HG03460 (cell line): Measurements from ENCODE around the gene ODAD4.
A peak's percentile ranks its signal among the peaks of the same experiment; 100 is the strongest.

Experiments
- ATAC-seq: cut with Tn5 transposase; IDR thresholded peaks from one replicate; pipeline ENCODE4 v1.9.1; 2021; ENCODE audit not compliant: unreplicated experiment

Gene ODAD4

GRCh38 chr17:41941168-41941567, 10.8 kb downstream of the ODAD4 start:
- no peak for ATAC-seq

DNA sequence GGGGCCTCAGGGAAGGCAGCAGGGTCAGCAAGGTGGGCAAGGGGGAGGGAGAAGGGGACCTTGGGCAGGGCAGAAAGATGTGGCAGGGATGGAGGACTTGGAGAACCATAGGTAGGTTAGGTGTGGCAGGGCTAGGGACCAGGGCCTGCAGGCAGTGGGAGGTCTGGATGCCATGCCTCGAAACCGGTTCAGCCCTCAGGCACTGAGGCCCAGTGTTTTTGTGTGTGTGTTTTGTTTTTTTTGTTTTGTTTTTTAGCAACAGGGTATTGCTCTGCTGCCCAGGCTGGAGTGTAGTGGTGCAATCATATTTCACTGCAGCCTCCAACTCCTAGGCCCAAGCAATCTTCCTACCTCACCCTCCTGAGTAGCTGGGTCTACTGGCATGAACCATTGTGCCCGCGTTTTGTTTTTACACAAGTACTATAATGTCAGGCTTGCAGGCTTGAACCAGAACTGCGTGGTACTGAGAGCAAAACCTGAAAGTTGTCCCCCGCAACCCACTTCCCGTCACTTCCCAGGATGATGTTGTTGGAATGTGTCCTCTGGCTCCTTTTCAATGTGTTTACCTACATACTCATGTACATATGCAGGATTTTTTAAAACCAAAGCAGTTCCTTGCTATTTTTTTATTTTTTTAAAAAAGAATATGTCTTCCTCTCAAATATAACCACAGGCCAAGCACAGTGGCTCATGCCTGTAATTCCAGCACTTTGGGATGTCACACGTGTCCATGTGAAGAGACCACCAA, 12.4 kb downstream of the ODAD4 start:
- ATAC-seq: no peak

- no peak for ATAC-seq
Measured at GRCh38 chr17:41943492-41943891, 13.1 kb downstream of the ODAD4 start.

- no peak for ATAC-seq
Measured at GRCh38 chr17:41944943-41945342, 14.5 kb downstream of the ODAD4 start.

- ATAC-seq: no peak
Measured at GRCh38 chr17:41948762-41949460, 18.5 kb downstream of the ODAD4 start.

DNA sequence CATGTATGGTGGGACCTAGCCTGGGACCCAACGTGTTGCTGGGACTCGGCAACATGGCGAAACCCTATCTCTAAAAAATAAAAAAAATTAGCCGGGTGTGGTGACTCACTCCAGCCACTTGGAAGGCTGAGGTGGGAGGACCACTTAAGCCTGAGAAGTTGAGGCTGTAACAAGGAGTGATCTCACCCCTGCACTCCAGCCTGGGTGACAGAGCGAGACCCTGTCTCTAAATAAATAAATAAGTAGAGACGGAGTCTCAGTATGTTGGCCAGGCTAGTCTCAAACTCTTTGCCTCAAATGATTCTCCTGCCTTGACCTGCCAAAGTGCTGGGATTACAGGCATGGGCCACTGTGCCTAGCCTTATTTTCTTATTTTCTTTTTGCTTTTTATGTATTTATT, 26.1 kb downstream of the ODAD4 start:
- no peak for ATAC-seq

DNA sequence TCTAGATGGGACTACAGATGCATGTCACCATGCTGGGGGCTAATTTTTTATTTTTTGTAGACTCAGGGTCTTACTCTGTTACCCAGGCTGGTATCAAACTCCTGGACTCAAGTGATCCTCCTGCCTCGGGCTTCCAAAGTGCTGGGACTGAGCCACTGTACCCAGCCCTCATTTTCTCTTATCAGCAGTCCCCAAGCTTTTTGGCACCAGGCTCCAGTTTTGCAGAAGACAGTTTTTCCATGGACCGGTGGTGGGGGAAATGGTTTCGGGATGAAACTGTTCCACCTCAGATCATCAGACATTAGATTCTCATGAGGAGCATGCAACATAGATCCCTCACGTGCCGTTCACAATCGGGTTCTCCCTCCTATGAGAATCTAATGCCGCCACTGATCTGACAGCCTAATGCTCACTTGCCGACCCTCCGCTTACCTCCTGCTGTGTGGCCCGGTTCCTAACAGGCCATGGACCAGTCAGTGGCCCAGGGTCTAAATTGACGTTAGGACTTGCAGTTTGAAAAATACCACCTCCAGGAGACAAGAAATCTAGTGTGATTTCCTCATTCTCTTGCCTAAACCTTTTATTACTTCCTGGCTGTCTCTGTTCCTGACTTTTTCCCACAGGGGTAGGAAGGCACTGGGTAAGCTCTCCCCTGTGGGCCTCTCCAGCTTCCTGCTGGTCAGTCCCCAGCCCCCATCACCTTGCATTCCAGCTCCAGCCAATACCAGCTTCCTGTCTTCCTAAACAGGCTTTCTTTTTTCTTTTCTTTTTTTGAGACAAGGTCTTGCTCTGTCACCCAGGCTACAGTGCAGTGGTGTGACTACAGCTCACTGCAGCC, 26.8 kb downstream of the ODAD4 start:
- no peak for ATAC-seq

GRCh38 chr17:41957869-41958439, 27.5 kb downstream of the ODAD4 start:
- no peak for ATAC-seq

DNA sequence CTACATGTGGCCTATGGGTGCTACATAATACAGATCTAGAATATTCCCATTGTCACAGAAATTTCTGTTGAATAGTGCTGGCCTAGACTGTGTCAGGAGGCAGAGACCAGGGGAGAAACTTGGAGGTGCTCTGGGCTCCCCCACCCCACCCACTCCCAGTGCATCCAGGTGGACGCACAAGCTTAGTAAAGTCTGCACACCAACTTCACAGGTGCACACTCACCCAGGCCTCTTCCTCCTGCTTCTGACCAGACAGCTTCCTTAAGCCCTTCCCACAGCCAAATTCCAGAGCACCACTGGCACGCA, 28.6 kb downstream of the ODAD4 start:
- ATAC-seq: no peak

- ATAC-seq: no peak
Measured at GRCh38 chr17:41959336-41960095, 29.1 kb downstream of the ODAD4 start.

DNA sequence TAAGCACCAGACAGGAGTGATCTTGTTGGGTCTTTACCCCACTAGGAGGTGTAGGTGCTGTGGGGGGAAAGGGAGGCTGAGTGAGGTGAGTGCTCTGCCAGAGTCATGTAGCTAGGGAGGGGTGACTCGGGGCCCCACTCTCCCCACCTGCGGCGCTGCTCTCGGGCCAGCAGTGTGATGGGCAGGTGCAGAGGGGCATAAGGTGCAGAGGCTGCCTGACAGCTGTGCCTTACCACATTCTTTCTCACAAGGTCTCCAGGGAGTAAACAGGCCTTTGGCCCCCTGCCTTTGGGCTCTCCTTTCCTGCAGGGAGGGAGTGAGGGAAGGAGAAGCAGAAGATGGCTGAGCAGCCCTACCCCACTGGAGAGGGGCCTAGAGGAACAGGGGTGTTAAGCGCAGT, 31.7 kb downstream of the ODAD4 start:
- ATAC-seq: no peak

DNA sequence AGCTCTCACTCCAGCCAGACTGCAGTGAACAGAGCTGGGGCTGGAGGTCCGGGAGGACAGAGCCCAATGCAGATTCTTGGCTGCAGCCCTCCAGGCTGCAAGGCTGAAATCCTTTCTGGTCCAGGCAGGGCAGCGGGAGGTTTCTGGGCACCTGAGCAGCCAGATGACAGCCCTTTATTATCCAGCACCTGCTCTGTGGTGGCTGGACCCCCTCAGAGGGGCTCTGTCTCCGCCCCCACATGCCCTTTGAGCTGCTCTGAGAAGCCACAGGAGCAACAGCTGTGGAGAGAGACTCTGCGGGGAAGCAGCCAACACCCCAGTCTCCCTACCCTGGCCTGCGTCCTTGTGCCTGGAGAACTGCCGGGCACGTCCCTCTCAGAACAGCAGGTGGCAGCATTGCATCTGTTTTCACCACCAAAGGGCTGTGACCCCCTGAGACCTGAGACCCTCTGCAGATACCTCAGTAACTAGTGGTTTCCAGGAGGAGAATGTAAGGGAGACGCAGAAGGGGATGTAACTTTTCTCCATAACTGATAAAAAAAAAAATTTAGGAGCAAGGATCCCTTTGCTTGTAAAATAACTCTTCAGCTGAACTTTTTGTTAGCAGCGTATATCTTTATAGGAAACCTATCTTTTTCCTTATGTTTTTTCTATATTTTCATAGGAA, 32.5 kb downstream of the ODAD4 start:
- ATAC-seq: no peak

DNA sequence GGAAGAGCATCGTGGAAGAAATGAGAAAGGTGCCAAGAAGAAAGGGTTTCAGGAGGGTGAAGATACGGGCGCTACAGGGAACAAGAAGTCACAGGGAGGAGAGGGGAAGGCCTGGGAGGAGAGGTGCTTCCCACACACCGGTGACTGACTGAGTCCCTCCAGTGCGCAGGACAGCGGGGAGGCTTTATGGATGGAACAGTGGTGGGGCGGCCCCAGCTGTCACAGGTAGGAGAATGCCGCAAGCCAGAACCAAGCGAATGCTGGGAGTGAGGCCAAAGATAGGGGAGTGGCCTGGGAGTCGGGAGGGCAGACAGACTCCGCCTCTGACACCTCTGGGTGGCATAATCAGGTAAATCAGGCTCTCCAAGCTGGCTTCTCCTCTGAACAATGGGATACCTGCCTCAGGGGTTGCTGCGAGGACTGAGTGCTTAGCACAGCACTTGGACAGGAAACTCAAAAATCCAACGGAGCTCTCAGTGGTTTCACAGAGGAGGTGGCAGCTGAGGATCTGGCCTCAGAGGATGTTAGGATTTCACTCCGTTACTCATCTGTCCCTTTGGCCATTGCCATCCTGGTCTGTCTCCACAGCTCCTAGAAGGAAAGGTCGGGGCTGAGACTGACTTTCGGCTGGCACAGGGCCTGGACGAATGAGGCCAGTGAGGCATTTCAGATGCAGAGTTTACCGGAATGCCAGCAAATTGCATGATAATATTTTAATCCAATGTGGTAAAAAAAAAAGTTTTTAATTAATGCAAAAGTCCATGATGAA, 35.5 kb downstream of the ODAD4 start:
- peak; percentile 42 for ATAC-seq

GRCh38 chr17:41966463-41967140, 36.2 kb downstream of the ODAD4 start, which contains the start of gene CNP:
CNP (plus strand) TSS chr17:41966795; CDS start chr17:41966885, 90 bp downstream.
- ATAC-seq: peak; percentile 58

DNA sequence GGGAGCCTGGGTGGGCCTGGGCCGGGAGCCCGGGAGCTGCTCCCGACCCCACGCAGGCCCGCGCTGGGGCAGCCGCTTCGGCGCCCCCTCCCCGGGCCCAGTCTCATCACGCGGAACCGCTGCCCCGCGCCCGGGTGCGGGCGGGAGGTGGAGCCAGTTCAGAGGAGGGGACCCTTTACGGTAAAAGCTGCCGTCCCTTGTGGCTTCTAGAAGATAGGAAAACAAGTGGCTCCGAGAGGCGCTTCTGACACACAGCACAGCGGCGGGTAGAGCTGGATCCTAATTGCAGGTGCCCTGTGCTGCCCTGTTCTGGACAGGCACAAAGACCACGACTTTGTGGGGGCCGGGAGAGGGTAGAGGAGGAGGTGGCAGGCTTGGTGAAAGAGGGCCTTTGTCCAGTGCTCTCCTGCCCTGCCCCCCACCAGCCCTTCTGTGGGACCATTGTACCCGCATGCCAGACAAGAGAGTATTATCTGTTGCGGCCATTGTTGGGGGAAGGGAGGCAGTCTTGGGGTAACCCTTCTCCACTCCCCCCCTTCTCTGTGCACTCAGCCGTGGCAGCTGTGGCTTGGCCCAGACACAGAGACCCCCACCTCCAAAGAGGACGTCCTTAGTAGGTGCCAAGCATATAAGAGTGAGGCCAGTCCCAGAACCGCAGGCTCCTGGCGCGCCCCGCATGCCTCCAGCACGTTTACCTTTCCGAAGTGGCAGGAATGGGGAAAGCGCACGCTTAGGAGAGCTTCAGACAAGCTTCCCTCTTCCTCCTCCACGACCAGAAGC, 36.9 kb downstream of the ODAD4 start:
- peak; percentile 16 for ATAC-seq

GRCh38 chr17:41967921-41968578, 37.6 kb downstream of the ODAD4 start:
- ATAC-seq: no peak

DNA sequence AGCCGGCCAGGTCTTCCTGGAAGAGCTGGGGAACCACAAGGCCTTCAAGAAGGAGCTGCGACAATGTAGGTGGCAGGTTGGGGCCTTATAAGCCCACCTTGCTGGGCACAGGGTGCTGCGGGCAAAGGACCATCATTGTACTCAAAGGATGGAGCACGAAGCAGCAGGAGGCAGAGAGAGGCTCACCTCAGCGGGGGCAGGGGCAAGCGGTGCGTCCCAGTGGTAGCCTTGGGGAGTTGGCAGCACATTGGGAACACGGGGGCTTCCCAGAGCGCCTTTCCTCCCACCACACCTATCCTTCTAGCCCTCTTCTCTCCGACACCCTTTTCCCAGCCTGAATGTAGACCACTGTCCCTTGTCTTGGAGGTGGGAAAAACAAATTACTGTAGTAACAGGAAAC, 38.3 kb downstream of the ODAD4 start:
- no peak for ATAC-seq

DNA sequence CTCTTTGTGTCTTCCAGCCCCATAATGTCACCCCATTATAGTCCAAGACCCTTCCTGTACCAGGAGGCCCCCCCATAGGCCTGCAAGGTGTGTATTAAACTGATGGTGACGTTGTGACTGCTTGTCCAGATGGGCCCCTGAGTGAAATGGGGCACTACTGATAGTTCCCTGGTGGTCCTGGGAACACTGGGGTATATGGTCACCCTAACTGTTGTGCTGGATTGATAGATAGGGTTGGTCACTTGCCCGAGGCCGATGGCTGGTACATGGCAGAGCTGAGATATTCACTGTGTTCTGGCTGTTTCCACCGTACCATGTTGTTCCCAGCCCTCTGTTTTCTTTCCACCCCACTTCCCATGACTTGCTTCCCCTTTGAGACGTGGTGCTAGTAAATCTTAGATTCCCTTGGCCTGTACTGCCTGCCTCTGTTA, 40.5 kb downstream of the ODAD4 start:
- no peak for ATAC-seq
